ENCODE results near the gene LRBA. TPM values are rescaled to one million over a fixed set of nuclear protein-coding genes. Genes with fewer than 3 reads are reported as not detected.
"Not testable (repeated sequence)": the region's sequence is repeated elsewhere in the genome, so short reads cannot be mapped to it uniquely, and the experiment has no call there.

LRBA gene
- total RNA-seq, 1 donor from 2014 or later: 26.4 TPM

DNA sequence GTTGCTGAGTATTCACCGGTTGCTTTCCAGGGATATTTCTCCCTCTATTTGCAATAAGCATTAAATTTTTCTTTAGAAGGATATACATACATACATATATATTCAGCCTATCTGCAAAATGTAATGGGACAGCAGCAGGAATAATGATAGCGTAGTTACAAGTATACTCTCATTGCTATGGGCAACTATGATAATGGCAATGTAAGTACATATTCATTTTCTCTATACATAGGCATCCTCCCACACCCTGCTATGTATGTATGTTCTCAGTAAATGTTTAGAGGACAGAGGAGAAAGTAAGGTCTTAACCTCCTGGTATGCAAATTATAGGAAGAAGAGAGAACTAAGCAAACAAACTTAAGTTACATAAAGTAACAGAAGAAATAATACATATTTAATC is 452.8 kb downstream of the LRBA start:
- H3K4me1 Mint-ChIP-seq (ENCODE audit: low read depth, unreplicated experiment): no peaks in the 10 kb centered on the region
- no peak for TF ChIP-seq CTCF (IDR thresholded peaks at IDR 0.05; ENCODE audit: partially characterized antibody, unreplicated experiment)
- no peaks in the 10 kb centered on the region for H3K36me3 Mint-ChIP-seq (ENCODE audit: unreplicated experiment)
- H3K4me3 Mint-ChIP-seq (ENCODE audit: unreplicated experiment): no peak overlapping the region
- no peak overlapping the region for H3K27ac Mint-ChIP-seq (ENCODE audit: unreplicated experiment)
- no peaks in the 10 kb centered on the region for H3K9me3 Mint-ChIP-seq (ENCODE audit: unreplicated experiment)
- peaks cover 2% of the 10 kb centered on the region for H3K27me3 Mint-ChIP-seq (ENCODE audit: unreplicated experiment)
- DNase-seq: no peak

GRCh38 chr4:150561143-150561737 is 453.8 kb downstream of the LRBA start:
- H3K36me3 Mint-ChIP-seq (ENCODE audit: unreplicated experiment): no peaks in the 10 kb centered on the region
- no peaks in the 10 kb centered on the region for H3K9me3 Mint-ChIP-seq (ENCODE audit: unreplicated experiment)
- no peaks in the 10 kb centered on the region for H3K4me1 Mint-ChIP-seq (ENCODE audit: low read depth, unreplicated experiment)
- TF ChIP-seq CTCF (IDR thresholded peaks at IDR 0.05; ENCODE audit: partially characterized antibody, unreplicated experiment): no peak
- H3K27ac Mint-ChIP-seq (ENCODE audit: unreplicated experiment): no peak overlapping the region
- no peak for DNase-seq
- peaks cover 2% of the 10 kb centered on the region for H3K27me3 Mint-ChIP-seq (ENCODE audit: unreplicated experiment)
- no peak overlapping the region for H3K4me3 Mint-ChIP-seq (ENCODE audit: unreplicated experiment)

DNA sequence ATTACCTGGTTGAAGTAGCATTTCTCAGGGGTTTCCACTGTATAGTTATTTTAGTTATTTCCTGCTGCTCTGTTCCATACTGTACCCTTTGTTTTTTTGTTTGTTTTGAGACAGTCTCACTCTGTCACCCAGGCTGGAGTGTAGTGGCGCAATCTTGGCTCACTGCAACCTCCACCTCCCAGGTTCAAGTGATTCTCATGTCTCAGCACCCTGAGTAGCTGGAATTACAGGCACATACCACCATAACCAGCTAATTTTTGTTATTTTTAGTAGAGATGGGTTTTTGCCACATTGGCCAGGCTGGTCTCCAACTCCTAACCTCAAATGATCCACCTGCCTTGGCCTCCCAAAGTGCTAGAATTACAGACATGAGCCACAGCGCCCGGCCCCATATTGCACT is 457.3 kb downstream of the LRBA start:
- H3K4me1 Mint-ChIP-seq (ENCODE audit: low read depth, unreplicated experiment); H3K9me3 Mint-ChIP-seq (ENCODE audit: unreplicated experiment); H3K27me3 Mint-ChIP-seq (ENCODE audit: unreplicated experiment); H3K27ac Mint-ChIP-seq (ENCODE audit: unreplicated experiment); H3K36me3 Mint-ChIP-seq (ENCODE audit: unreplicated experiment); H3K4me3 Mint-ChIP-seq (ENCODE audit: unreplicated experiment); DNase-seq: not testable (repeated sequence)

GRCh38 chr4:150547154-150547838 is 467.8 kb downstream of the LRBA start:
- no peaks in the 10 kb centered on the region for H3K27me3 Mint-ChIP-seq (ENCODE audit: unreplicated experiment)
- H3K4me1 Mint-ChIP-seq (ENCODE audit: low read depth, unreplicated experiment): no peaks in the 10 kb centered on the region
- no peak for TF ChIP-seq CTCF (IDR thresholded peaks at IDR 0.05; ENCODE audit: partially characterized antibody, unreplicated experiment)
- H3K36me3 Mint-ChIP-seq (ENCODE audit: unreplicated experiment): no peaks in the 10 kb centered on the region
- DNase-seq: no peak
- H3K9me3 Mint-ChIP-seq (ENCODE audit: unreplicated experiment): no peaks in the 10 kb centered on the region
- no peak overlapping the region for H3K27ac Mint-ChIP-seq (ENCODE audit: unreplicated experiment)
- no peak overlapping the region for H3K4me3 Mint-ChIP-seq (ENCODE audit: unreplicated experiment)

- no peak for TF ChIP-seq CTCF (IDR thresholded peaks at IDR 0.05; ENCODE audit: partially characterized antibody, unreplicated experiment)
- Mint-ChIP-seq H3K4me1 (ENCODE audit: low read depth, unreplicated experiment) (no peaks in the 10 kb centered on the region), H3K36me3 (ENCODE audit: unreplicated experiment) (no peaks in the 10 kb centered on the region), H3K4me3 (ENCODE audit: unreplicated experiment) (no peak overlapping the region), H3K27me3 (ENCODE audit: unreplicated experiment) (no peaks in the 10 kb centered on the region), H3K27ac (ENCODE audit: unreplicated experiment) (no peak overlapping the region), H3K9me3 (ENCODE audit: unreplicated experiment) (no peaks in the 10 kb centered on the region)
- DNase-seq: no peak
Observed at GRCh38 chr4:150546286-150546685, 468.8 kb downstream of the LRBA start.

Data from glutamatergic neuron (in vitro differentiated cells).